Liver (tissue), 3 donors: ENCODE results near the gene TRDN.

Source experiments
- CTCF ChIP-seq: fragments of 150-350 bp; IDR thresholded peaks from 2 replicates; pipeline ENCODE4 v1.5.1; 2017; ENCODE audit warnings: improper control_type of control experiment, low read depth, low read length; ENCODE audit not compliant: missing input control
- JUND ChIP-seq, 2 donors: IDR thresholded peaks; 2 replicates each; pipeline ENCODE4 v1.6.1; 2016; ENCODE audit warnings: antibody characterized with exemption in 2 of 2
- MAX ChIP-seq: IDR thresholded peaks from 2 replicates; pipeline ENCODE4 v1.6.1; 2016; ENCODE audit warnings: antibody characterized with exemption
- donor health status: healthy.
- donor health status: healthy.

GRCh38 chr6:123207967-123208510 lies 428.7 kb downstream of the TRDN start:
- TF ChIP-seq MAX (no peak), JUND (IDR thresholded peaks at IDR 0.05) (no peak), CTCF (no peak)
